H1 (cell line): Measurements from ENCODE around the gene FAM114A2. TPM values are rescaled to one million over a fixed set of nuclear protein-coding genes. Genes with fewer than 3 reads are reported as not detected.

Experiments
- CTCF ChIA-PET: fragments of 300-600 bp; sonication (Branson Sonifier 250); formaldehyde crosslinking; loops from one replicate; lab custom pipeline; 2021; ENCODE audit not compliant: partially characterized antibody; lab: Charles Lee
- POLR2A ChIA-PET: fragments of 300-600 bp; sonication (Branson Sonifier 250); formaldehyde crosslinking; loops from one replicate; lab custom pipeline; 2021; ENCODE audit warnings: inconsistent platforms; ENCODE audit not compliant: partially characterized antibody; lab: Charles Lee
- DNase-seq, 2 experiments: peaks; one replicate each; pipeline versions ENCODE4 v3.0.0 to v3.0.0-alpha.2; 2010 to 2022; ENCODE audit warnings: low spot score in 2 of 2, low read depth in 1 of 2, mixed read lengths in 1 of 2
- FAIRE-seq: peaks from 2 replicates; lab custom pipeline; 2011; peaks lifted over from hg19 to GRCh38; lab: Jason Lieb, UNC
- H2AFZ ChIP-seq: 2 replicates; pipeline ENCODE4 v1.8.1; 2012; ENCODE audit warnings: low read length, inconsistent platforms
- H2AK5ac ChIP-seq: 2 replicates; pipeline ENCODE4 v1.6.1; 2013; ENCODE audit warnings: low read depth, low read length
- H2BK120ac ChIP-seq: replicated peaks from 2 replicates; pipeline ENCODE3; 2013; ENCODE audit warnings: low read depth, low read length, inconsistent platforms
- H2BK12ac ChIP-seq: 2 replicates; pipeline ENCODE4 v1.6.1; 2013; ENCODE audit warnings: low read depth, low read length
- H2BK15ac ChIP-seq: 2 replicates; pipeline ENCODE4 v1.6.1; 2013; ENCODE audit warnings: low read length
- H2BK20ac ChIP-seq: 2 replicates; pipeline ENCODE4 v1.6.1; 2013; ENCODE audit warnings: low read length
- H2BK5ac ChIP-seq: 2 replicates; pipeline ENCODE4 v1.6.1; 2013; ENCODE audit warnings: low read depth, low read length
- H3K14ac ChIP-seq: 2 replicates; pipeline ENCODE4 v1.6.1; 2013; ENCODE audit warnings: inconsistent platforms; ENCODE audit not compliant: insufficient read length
- H3K18ac ChIP-seq: 2 replicates; pipeline ENCODE4 v1.6.1; 2013; ENCODE audit warnings: low read length; ENCODE audit errors: extremely low read depth
- H3K23ac ChIP-seq: 2 replicates; pipeline ENCODE4 v1.6.1; 2013; ENCODE audit warnings: inconsistent platforms; ENCODE audit not compliant: insufficient read length
- H3K23me2 ChIP-seq: 2 replicates; pipeline ENCODE4 v1.6.1; 2013; ENCODE audit warnings: low read depth, low read length
- H3K27ac ChIP-seq: 2 replicates; pipeline ENCODE4 v1.6.1; 2011; ENCODE audit warnings: low read depth, low read length, inconsistent platforms
- H3K27me3 ChIP-seq, 4 experiments: replicated peaks in 1 of 4; 1 replicate in 1 of 4; 2 replicates in 3 of 4; pipeline versions ENCODE4 v1.6.1 to v1.8.1; 2011 to 2013; ENCODE audit warnings: low read length in 3 of 4, mild to moderate bottlenecking in 3 of 4, inconsistent platforms in 2 of 4, mixed read lengths in 2 of 4, moderate library complexity in 1 of 4; ENCODE audit not compliant: control insufficient read depth in 3 of 4, insufficient read depth in 3 of 4; ENCODE audit errors: extremely low read depth in 1 of 4
- H3K36me3 ChIP-seq, 4 experiments: 2 replicates each; pipeline versions ENCODE4 v1.6.1 to v1.8.1; 2011 to 2013; ENCODE audit warnings: mild to moderate bottlenecking in 4 of 4, low read length in 3 of 4, moderate library complexity in 2 of 4, control low read depth in 1 of 4, inconsistent platforms in 1 of 4; ENCODE audit not compliant: insufficient read depth in 4 of 4, control insufficient read depth in 2 of 4
- H3K4ac ChIP-seq: replicated peaks from 2 replicates; pipeline ENCODE3; 2013; ENCODE audit warnings: low read length, low read depth, mixed read lengths, inconsistent platforms; ENCODE audit not compliant: insufficient read length
- H3K4me1 ChIP-seq, 4 experiments: replicated peaks in 1 of 4; 1 replicate in 1 of 4; 2 replicates in 3 of 4; pipeline versions ENCODE4 v1.6.1 to v1.8.1; 2011 to 2013; ENCODE audit warnings: low read length in 3 of 4, inconsistent platforms in 2 of 4, mixed read lengths in 1 of 4; ENCODE audit not compliant: insufficient read depth in 4 of 4, control insufficient read depth in 3 of 4
- H3K4me2 ChIP-seq, 2 experiments: 2 replicates each; pipeline versions ENCODE4 v1.6.1 to v1.8.1; 2011 to 2013; ENCODE audit warnings: low read depth in 2 of 2, low read length in 2 of 2, control low read depth in 1 of 2, inconsistent platforms in 1 of 2, mild to moderate bottlenecking in 1 of 2; ENCODE audit not compliant: insufficient read depth in 1 of 2
- H3K4me3 ChIP-seq, 4 experiments: fragments of 200-600, 300-600 bp in 1 of 4; sonication (generic), shearing (Covaris generic), sonication (Bioruptor Twin) in 1 of 4; 2 replicates each; pipeline versions ENCODE4 v1.5.1 to v1.8.1; 2011 to 2016; ENCODE audit warnings: low read length in 4 of 4, low read depth in 3 of 4, control low read depth in 2 of 4, inconsistent platforms in 2 of 4, mild to moderate bottlenecking in 2 of 4, mixed read lengths in 1 of 4, moderate library complexity in 1 of 4; ENCODE audit not compliant: insufficient read depth in 2 of 4; ENCODE audit errors: extremely low read depth in 1 of 4
- H3K56ac ChIP-seq: replicated peaks from 2 replicates; pipeline ENCODE3; 2013; ENCODE audit warnings: low read depth, mild to moderate bottlenecking, mixed read lengths, low read length, inconsistent platforms; ENCODE audit not compliant: insufficient read length
- H3K79me1 ChIP-seq: 2 replicates; pipeline ENCODE4 v1.6.1; 2013; ENCODE audit warnings: low read depth, low read length, control low read depth
- H3K79me2 ChIP-seq, 2 experiments: 2 replicates each; pipeline versions ENCODE4 v1.6.1 to v1.8.1; 2012 to 2013; ENCODE audit warnings: low read length in 2 of 2, mild to moderate bottlenecking in 2 of 2, inconsistent platforms in 1 of 2; ENCODE audit not compliant: insufficient read depth in 2 of 2, control insufficient read depth in 1 of 2
- H3K9ac ChIP-seq, 4 experiments: replicated peaks in 1 of 4; 1 replicate in 1 of 4; 2 replicates in 3 of 4; pipeline versions ENCODE4 v1.6.1 to v1.8.1; 2011 to 2013; ENCODE audit warnings: low read depth in 3 of 4, low read length in 3 of 4, control low read depth in 2 of 4, mild to moderate bottlenecking in 2 of 4, moderate library complexity in 2 of 4, inconsistent platforms in 1 of 4; ENCODE audit errors: extremely low read depth in 1 of 4
- H3K9me3 ChIP-seq, 2 experiments: 2 replicates each; pipeline versions ENCODE4 v1.6.1 to v1.8.1; 2012 to 2013; ENCODE audit warnings: mild to moderate bottlenecking in 2 of 2, moderate library complexity in 2 of 2, control low read depth in 1 of 2, inconsistent platforms in 1 of 2, low read depth in 1 of 2, low read length in 1 of 2, mixed read lengths in 1 of 2; ENCODE audit not compliant: insufficient read depth in 2 of 2
- H4K20me1 ChIP-seq, 2 experiments: replicated peaks in 1 of 2; 2 replicates each; pipeline versions ENCODE3 to v1.8.1; 2011 to 2013; ENCODE audit warnings: inconsistent platforms in 2 of 2, low read length in 2 of 2, mild to moderate bottlenecking in 1 of 2; ENCODE audit not compliant: insufficient read depth in 2 of 2, control insufficient read depth in 1 of 2
- H4K5ac ChIP-seq: 2 replicates; pipeline ENCODE4 v1.6.1; 2013; ENCODE audit warnings: low read length, low read depth, mixed read lengths, inconsistent platforms; ENCODE audit not compliant: insufficient read length
- H4K8ac ChIP-seq: 2 replicates; pipeline ENCODE4 v1.8.0; 2013; ENCODE audit warnings: mild to moderate bottlenecking, moderate library complexity, low read length, inconsistent platforms; ENCODE audit not compliant: insufficient read depth; ENCODE audit errors: extremely low read depth
- H4K91ac ChIP-seq: replicated peaks from 2 replicates; pipeline ENCODE3; 2013; ENCODE audit warnings: low read length, mixed read lengths, inconsistent platforms; ENCODE audit not compliant: insufficient read length
- ASH2L ChIP-seq: fragments of 200-600, 300-600 bp; sonication (generic); IDR thresholded peaks from one replicate; pipeline ENCODE4 v1.7.1; 2017; ENCODE audit warnings: low read length
- EP300 ChIP-seq, 2 experiments: IDR thresholded peaks; 1 replicate in 1 of 2; 2 replicates in 1 of 2; pipeline ENCODE4 v1.6.1; 2011 to 2012; ENCODE audit warnings: low read depth in 2 of 2, low read length in 2 of 2, mild to moderate bottlenecking in 2 of 2, borderline replicate concordance in 1 of 2, inconsistent platforms in 1 of 2, moderate library complexity in 1 of 2
- POLR2A ChIP-seq, 2 experiments: IDR thresholded peaks; 1 replicate in 1 of 2; 2 replicates in 1 of 2; pipeline ENCODE4 v1.6.1; 2011; ENCODE audit warnings: low read depth in 2 of 2, low read length in 2 of 2, mild to moderate bottlenecking in 2 of 2; ENCODE audit errors: control extremely low read depth in 1 of 2
- WGBS, 2 experiments: shearing (Covaris generic) in 1 of 2; methylation state at CpG; one replicate each; pipeline versions ENCODE4 v1.1.6 to v1.1.7; 2013 to 2015; ENCODE audit warnings: low lambda C conversion rate in 2 of 2, mixed read lengths in 2 of 2, inconsistent platforms in 1 of 2, low coverage in 1 of 2, missing lambda C conversion rate in 1 of 2; ENCODE audit not compliant: insufficient replicate concordance in 2 of 2, insufficient coverage in 1 of 2, insufficient read length in 1 of 2; ENCODE audit errors: extremely low coverage in 1 of 2, missing lambda C conversion rate in 1 of 2; 5-methylcytosine and 5-hydroxymethylcytosine counted together
- polyA plus RNA-seq, 7 experiments: library from polyadenylated mRNA; depleted of rRNA in 3 of 7; stranded (reverse) in 5 of 7; unstranded in 2 of 7; fragments of >200 nt in 5 of 7; fragments of 200-250 nt in 2 of 7; gene quantifications; 1 replicate in 5 of 7; 2 replicates in 1 of 7; 4 replicates in 1 of 7; pipeline versions ENCODE4 v1.2.1 to v1.2.3, GENCODE V29; 2011 to 2013; ENCODE audit warnings: missing spikeins in 2 of 7, mixed read lengths in 2 of 7
- total RNA-seq: library from RNA; stranded (reverse); fragmentation: NEBNext Ultra II Directional; extraction: Animal tissue kit (Norgen Biotek cat#: 25700); gene quantifications from 2 replicates; pipeline ENCODE4 v1.2.1, GENCODE V29; 2021

The FAM114A2 gene
- total and polyA plus RNA-seq, 2 of the 8 experiments (the other 6 are each of a cell fraction or from before 2014, with no cell fraction given): 3.8 to 9.2 TPM

DNA sequence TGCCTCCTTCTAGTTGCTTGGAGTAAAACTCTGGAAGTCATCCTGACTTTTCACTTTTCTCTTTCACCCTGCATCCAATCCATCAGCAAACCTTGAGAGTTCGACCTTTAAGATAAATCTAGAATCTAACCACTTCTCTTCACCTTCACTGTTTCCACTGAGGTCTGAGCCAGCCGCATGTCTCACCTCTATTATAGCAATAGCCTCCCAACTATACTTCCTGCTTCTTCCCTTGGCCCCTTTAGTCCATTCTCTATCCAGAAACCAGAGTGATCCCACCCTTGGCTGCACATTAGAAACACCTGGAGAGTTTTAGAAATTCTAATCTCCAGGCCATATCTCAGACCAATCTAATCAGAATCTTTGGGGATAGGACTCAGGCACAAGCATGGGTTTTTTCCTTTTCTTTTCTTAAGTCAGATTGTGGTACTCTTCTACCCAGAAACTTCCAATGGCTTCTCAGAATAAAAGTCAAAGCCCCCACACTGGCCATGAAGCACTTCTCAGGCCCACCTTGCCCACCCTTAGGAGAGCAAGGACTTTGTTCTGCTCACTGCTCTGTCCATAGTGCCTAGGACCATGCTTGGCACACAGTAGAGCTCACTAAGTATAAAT is 33.2 kb upstream of the FAM114A2 start:
- no peak overlapping the region for H3K14ac ChIP-seq
- no peak overlapping the region for H3K27ac ChIP-seq
- no peak overlapping the region for H2BK12ac ChIP-seq
- no peaks in the 10 kb centered on the region for H3K36me3 ChIP-seq
- H3K4me3 ChIP-seq: no peak overlapping the region
- no peaks in the 10 kb centered on the region for H3K27me3 ChIP-seq
- POLR2A ChIA-PET: interaction anchor here (0.6 to 1.6 kb wide), 5 partner anchors 86 to 359 kb away, joined by 3 to 5 read pairs (median 4); no protein-coding TSS in a partner anchor
- H3K23ac ChIP-seq: no peak overlapping the region
- H3K56ac ChIP-seq: no peak overlapping the region
- no peaks in the 10 kb centered on the region for H4K20me1 ChIP-seq
- no peak overlapping the region for H3K4me2 ChIP-seq
- no peak overlapping the region for H2BK15ac ChIP-seq
- no peak overlapping the region for H4K5ac ChIP-seq
- TF ChIP-seq ASH2L (no peak), POLR2A (IDR thresholded peaks at IDR 0.05; ENCODE audit: control extremely low read depth in 1 of 2, low read depth in 2 of 2, low read length in 2 of 2) (no peak), EP300 (IDR thresholded peaks at IDR 0.05; ENCODE audit: borderline replicate concordance in 1 of 2, low read depth in 2 of 2, low read length in 2 of 2) (no peak)
- H3K79me2 ChIP-seq: no peaks in the 10 kb centered on the region
- no peaks in the 10 kb centered on the region; the same call in 1 of the 2 replicates for H3K23me2 ChIP-seq
- WGBS, 2 experiments: 85% methylated on average over 2 of the region's 2 CpGs; no CpG with 5 or more reads in 1 of the 2 experiments
- DNase-seq (no peak), FAIRE-seq (no peak)
- no peaks in the 10 kb centered on the region for H3K79me1 ChIP-seq
- H2AK5ac ChIP-seq: no peak overlapping the region
- CTCF ChIA-PET: interaction anchor here (0.6 to 7.2 kb wide), 89 partner anchors 8 to 1539 kb away, joined by 3 to 211 read pairs (median 4); partner anchors contain the start of gene GALNT10
- H4K8ac ChIP-seq: no peak overlapping the region
- H3K4me1 ChIP-seq: peaks cover 0 to 5% (median 0%) of the 10 kb centered on the region in 4 experiments; a peak in 2 of 7 replicates
- H3K9ac ChIP-seq: no peak overlapping the region
- H4K91ac ChIP-seq: no peak overlapping the region
- no peak overlapping the region for H2BK20ac ChIP-seq
- H2BK5ac ChIP-seq: no peak overlapping the region
- no peak overlapping the region for H3K18ac ChIP-seq
- H3K9me3 ChIP-seq: no peaks in the 10 kb centered on the region
- H2AFZ ChIP-seq: no peak overlapping the region
- no peak overlapping the region for H3K4ac ChIP-seq
- H2BK120ac ChIP-seq: no peak overlapping the region
